ENCODE results near the gene SUN5.

Gene SUN5

GRCh38 chr20:32941155-32941885, 62.9 kb downstream of the SUN5 start:
- TF ChIP-seq GATA2 (IDR thresholded peaks at IDR 0.05; ENCODE audit: low read depth, low read length) (no peak), GATA3 (IDR thresholded peaks at IDR 0.05; ENCODE audit: low read depth, low read length) (no peak)

GRCh38 chr20:32934580-32934979, 69.7 kb downstream of the SUN5 start:
- TF ChIP-seq GATA2 (IDR thresholded peaks at IDR 0.05; ENCODE audit: low read depth, low read length) (no peak), GATA3 (IDR thresholded peaks at IDR 0.05; ENCODE audit: low read depth, low read length) (no peak)

Data from SH-SY5Y (cell line).